H54 (cell line): ENCODE data around the gene RCBTB1.
"Not testable (repeated sequence)": the region's sequence is repeated elsewhere in the genome, so short reads cannot be mapped to it uniquely, and the experiment has no call there.

Experiments used
- DNase-seq: peaks from one replicate; pipeline ENCODE4 v3.0.0; 2011; ENCODE audit warnings: low spot score, mixed read lengths; ENCODE audit not compliant: insufficient read length
- FAIRE-seq: peaks from 3 replicates; lab custom pipeline; 2011; peaks lifted over from hg19 to GRCh38; lab: Jason Lieb, UNC
- POLR2A ChIP-seq: IDR thresholded peaks from 2 replicates; pipeline ENCODE4 v1.6.1; 2011; ENCODE audit warnings: low read depth, mild to moderate bottlenecking, low read length

The RCBTB1 gene

DNA sequence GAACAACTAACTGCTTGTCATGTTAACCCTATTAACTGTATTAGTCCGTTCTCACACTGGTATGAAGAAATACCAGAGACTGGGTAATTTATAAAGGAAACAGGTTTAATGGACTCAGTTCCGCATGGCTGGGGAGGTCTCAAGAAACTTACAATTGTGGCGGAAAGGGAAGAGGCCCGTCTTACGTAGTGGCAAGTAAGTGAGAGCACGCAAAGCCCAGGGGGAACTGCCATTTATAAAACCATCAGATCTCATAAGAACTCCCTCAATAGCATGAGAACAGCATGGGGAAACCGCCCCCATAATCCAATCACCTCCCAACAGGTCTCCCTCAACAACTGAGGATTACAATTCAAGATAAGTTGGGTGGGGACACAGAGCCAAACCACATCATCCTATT lies 54.9 kb downstream of the RCBTB1 start:
- FAIRE-seq (no peak), DNase-seq (no peak)
- TF ChIP-seq POLR2A = no peak

- DNase-seq (no peak), FAIRE-seq (no peak)
- no peak for TF ChIP-seq POLR2A
Observed at GRCh38 chr13:49528161-49528560, 57.2 kb downstream of the RCBTB1 start.

DNA sequence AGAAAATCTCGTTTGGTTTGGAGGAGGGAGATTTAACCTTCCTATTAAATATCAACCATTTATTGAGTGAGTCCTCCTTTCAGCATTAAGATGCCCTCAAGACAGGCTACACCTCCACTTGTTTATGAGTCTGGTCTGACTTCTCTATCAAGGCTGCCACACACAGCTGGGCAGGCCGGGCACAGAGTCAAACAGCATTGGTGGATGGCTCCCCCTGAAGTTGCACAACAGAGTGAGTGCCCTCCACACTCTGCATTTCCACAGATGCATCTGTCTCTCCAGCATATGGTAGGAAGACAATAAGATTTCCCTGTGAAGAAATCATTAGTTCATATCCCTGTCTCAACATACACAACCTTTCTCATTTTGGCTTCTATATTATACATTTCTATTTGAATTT lies 58.2 kb downstream of the RCBTB1 start:
- FAIRE-seq (no peak), DNase-seq (no peak)
- TF ChIP-seq POLR2A = no peak

GRCh38 chr13:49524740-49525501 lies 60.4 kb downstream of the RCBTB1 start:
- TF ChIP-seq POLR2A = no peak
- FAIRE-seq (no peak), DNase-seq (no peak)

GRCh38 chr13:49521224-49521623 lies 64.1 kb downstream of the RCBTB1 start:
- FAIRE-seq = no peak
- TF ChIP-seq POLR2A = no peak
- no peak for DNase-seq

GRCh38 chr13:49517461-49517860 lies 67.9 kb downstream of the RCBTB1 start:
- DNase-seq (no peak), FAIRE-seq (no peak)
- no peak for TF ChIP-seq POLR2A

- no peak for TF ChIP-seq POLR2A
- DNase-seq = no peak
- no peak for FAIRE-seq
Observed at GRCh38 chr13:49516467-49516866, 68.9 kb downstream of the RCBTB1 start.

- no peak for DNase-seq
- no peak for TF ChIP-seq POLR2A
- FAIRE-seq = no peak
Observed at GRCh38 chr13:49512578-49512977, 72.8 kb downstream of the RCBTB1 start.

DNA sequence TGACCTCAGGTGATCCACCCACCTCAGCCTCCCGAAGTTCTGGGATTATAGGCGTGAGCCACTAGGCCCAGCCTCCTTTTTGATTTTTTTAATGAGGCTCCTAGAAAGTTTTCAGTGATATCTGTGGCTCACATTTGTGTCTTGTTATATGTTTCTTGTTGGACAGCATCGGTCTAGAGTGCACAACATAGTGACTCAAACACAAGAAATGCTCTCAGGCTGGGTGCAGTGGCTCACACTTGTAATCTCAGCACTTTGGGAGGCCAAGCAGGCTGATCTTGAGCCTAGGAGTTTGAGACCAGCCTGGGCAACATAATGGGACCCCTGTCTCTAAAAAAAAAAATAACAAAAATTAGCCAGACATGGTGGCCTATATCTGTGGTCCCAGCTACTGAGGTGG lies 81.4 kb downstream of the RCBTB1 start:
- no peak for FAIRE-seq
- no peak for TF ChIP-seq POLR2A
- DNase-seq = no peak

- DNase-seq (no peak), FAIRE-seq (no peak)
- TF ChIP-seq POLR2A = no peak
Observed at GRCh38 chr13:49502954-49503353, 82.4 kb downstream of the RCBTB1 start.

DNA sequence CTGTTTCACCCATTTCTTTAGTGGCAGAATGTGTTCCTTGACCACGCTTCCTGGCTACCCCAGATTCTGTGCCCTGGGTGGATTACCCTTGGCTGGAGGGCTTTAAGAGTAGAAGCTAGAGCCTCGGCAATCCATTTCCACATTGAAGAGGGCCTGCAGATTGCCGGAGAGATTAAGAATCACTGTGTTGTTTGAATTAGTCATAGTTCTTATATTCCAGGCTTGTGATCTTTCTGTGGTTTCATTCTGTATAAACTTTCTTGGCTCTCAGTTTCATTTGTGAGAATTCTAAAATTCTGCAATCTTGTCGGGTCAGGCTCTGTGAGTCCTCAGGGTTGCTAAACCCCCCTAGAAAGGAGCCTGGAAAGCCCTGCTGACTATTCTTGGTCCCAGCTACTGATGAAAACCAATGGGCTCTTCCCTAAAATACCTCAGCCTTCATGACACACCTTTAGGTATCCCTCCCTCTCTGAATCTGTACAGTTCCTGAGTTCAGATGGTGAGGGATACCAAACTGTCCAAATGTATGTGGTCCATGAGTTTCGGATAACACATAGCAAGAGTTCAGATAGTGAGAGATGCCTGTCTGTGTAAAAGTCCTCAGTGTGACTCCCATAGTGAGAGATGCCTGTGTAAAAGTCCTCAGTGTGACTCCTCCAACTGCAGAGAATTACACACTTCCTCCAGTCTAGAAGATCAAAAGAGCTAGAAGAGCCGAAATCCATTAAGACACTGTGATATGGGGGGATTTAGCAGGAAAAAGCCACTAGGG lies 85.3 kb downstream of the RCBTB1 start:
- FAIRE-seq = no peak
- peak; percentile 12 for DNase-seq
- TF ChIP-seq POLR2A = no peak

DNA sequence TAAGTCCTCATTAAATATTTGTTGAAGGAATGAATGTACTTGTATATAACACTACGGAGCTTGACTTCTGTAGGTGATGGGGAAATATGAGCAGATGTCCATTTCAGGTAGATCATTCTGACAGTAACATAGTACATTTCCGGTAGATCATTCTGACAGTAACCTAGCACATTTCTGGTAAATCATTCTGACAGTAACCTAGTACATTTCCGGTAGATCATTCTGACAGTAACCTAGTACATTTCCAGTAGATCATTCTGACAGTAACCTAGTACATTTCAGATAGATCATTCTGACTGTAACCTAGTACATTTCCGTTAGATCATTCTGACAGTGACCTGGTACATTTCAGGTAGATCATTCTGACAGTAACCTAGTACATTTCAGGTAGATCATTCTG lies 87.2 kb downstream of the RCBTB1 start:
- no peak for DNase-seq
- no peak for FAIRE-seq
- no peak for TF ChIP-seq POLR2A

GRCh38 chr13:49497272-49497671 lies 88.1 kb downstream of the RCBTB1 start:
- DNase-seq (no peak), FAIRE-seq (no peak)
- TF ChIP-seq POLR2A = no peak

DNA sequence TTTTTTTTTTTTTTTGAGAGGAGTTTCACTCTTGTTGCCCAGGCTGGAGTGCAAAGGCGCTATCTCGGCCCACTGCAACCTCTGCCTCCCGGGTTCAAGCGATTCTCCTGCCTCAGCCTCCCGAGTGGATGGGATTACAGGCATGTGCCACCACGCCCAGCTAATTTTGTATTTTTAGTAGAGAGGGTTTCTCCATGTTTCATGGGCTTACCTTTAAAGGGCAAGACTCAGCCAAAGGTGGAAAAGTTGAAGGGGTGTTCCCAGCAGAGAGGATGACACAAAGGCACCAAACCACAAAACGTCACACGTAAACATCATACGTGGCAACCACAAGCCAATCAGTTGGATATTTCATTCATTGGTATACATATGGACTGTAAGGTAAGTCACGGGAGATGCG lies 88.5 kb downstream of the RCBTB1 start:
- FAIRE-seq, DNase-seq: not testable (repeated sequence)
